Measurements from ENCODE around the gene RAD51B.
"Not testable (repeated sequence)": the region's sequence is repeated elsewhere in the genome, so short reads cannot be mapped to it uniquely, and the experiment has no call there.

Gene RAD51B

GRCh38 chr14:68031011-68031410 is 211.4 kb downstream of the RAD51B start:
- not testable (repeated sequence) for DNase-seq

GRCh38 chr14:68032154-68032553 is 212.6 kb downstream of the RAD51B start:
- no peak for DNase-seq

DNA sequence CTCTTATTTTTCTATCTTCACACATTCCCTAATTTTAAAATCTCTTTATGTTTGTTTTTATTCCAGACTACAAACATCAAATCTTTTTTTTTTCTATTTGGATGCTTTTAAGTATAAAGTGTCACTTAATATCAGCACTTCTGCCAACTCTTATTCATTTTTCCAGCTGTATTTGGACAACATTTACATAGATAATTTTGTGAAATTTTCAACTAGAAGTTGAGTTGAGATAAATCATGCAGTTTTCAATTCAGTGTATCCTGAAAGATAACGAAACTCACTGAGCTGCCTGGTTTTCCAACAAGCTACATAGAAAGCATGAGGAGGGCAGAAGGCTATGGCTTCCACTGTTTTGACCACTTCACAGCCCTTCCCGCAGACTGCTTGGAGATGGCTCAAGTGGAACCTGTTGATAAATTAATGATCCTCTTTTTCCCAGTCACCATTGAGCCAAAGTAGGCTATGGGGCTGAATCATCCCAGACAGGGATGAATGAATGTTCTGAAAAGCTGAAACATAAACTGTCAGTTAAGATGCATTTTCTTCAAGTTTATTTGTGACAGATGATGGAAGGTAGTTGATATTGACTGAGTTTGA is 213.9 kb downstream of the RAD51B start:
- no peak for DNase-seq

GRCh38 chr14:68034896-68035295 is 215.3 kb downstream of the RAD51B start:
- DNase-seq, result no peak

DNA sequence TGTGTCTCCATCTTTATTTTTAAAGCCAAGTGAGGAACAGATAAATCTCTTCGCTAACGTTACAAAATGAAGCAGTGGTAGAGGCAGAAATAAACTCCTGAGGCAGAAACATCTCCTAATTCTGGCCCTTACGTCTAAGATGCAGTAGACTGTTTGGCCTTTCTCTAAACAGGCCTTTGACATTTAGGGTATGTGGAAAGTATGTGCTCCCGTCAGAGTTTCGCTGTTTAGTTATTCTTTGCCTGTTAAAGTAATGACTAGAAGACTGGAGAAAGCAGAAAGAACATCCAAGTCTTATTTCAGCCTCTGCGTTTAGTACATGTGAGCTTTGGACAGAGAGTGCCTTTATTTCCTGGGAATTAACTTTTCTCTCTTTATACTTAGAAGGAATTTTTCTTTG is 216.6 kb downstream of the RAD51B start:
- no peak for DNase-seq

- no peak for DNase-seq
These were observed 220.0 kb downstream of the RAD51B start for GRCh38 chr14:68039593-68039992.

GRCh38 chr14:68040633-68041369 is 221.2 kb downstream of the RAD51B start:
- DNase-seq, result peak in 1 of 3 donors; percentile 5

GRCh38 chr14:68041876-68042354 is 222.3 kb downstream of the RAD51B start:
- no peak for DNase-seq

GRCh38 chr14:68042586-68043210 is 223.1 kb downstream of the RAD51B start:
- no peak for DNase-seq

- DNase-seq, result no peak
These were observed 224.2 kb downstream of the RAD51B start for GRCh38 chr14:68043752-68044151.

GRCh38 chr14:68047906-68048305 is 228.3 kb downstream of the RAD51B start:
- DNase-seq, result no peak

DNA sequence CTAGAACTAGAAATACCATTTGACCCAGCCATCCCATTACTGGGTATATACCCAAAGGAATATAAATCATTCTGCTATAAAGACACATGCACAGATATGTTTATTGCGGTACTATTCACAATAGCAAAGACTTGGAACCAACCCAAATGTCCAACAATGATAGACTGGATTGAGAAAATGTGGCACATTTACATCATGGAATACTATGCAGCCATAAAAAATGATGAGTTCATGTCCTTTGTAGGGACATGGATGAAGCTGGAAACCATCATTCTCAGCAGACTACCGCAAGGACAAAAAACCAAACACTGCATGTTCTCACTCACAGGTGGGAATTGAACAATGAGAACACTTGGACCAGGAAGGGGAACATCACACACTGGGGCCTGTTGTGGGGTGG is 229.2 kb downstream of the RAD51B start:
- not testable (repeated sequence) for DNase-seq

- DNase-seq, result no peak
These were observed 230.6 kb downstream of the RAD51B start for GRCh38 chr14:68050177-68050576.

DNA sequence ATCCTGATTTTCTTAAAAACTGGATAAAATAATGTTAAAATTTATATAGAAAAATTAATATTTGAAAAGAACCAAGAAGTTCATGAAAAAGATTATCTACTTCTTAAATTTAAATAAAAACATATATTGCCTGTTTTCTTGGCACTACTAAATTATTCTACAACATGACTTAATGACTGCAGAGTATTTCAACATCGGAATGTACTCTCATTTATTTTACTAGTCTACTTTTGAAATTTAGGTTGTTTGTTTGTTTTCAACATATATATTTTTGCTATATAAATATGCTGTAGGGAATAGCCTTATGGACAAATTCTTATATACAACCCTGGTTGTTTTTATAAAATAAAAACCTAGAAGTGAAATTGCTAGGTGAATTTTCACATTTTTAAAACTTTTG is 231.6 kb downstream of the RAD51B start:
- DNase-seq, result no peak

- no peak for DNase-seq
These were observed 240.6 kb downstream of the RAD51B start for GRCh38 chr14:68060198-68060597.

GRCh38 chr14:68062651-68063050 is 243.1 kb downstream of the RAD51B start:
- no peak for DNase-seq

DNA sequence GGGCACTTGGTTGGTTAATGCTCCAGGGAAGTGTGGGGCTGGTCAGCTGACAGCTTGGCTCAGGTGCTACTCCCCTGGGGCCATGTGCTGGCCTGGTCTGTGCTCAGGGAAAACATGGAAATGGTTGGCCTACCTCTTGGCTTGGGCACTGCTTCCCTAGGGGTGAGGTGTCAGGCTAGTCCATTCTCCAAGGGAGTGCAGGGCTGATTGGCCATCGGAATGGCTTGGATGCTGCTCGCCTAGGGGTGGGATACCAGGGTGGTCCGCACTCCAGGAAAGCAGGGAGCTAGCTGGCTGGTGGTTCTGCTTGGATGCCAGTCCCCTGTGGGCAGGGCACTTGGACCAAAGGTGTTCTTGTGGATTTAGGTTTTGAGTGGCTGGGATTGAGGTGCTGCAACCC is 245.7 kb downstream of the RAD51B start:
- DNase-seq, result no peak

DNA sequence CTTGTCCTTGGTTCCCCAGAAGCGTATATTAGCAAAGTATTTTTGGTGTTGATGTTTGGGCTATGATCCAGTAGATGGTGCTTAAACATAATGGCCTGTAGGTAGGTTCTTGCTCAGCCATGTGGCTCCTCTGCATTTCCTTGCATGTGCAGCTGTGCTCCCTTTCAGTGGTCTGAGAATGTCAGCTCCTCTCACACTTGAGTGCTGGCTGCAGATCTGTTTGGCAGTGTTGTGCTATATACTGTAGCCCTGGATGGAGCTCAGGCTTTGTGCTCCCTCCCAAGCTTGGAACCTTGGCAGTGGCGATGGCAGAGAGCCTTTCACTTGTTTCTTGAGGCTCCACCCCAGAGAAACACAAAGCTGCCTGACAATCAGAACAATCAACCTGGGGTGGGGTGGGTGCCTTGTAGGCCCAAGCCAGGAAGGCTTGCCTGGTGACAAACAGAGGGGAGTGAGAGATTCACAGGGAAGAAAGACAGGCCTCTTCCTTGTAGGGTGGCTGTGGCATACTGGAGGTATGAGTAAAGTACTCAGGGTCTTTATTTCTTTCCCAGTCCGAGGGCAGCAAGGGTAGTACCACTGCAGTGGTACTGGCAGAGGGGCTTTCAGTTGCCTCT is 255.3 kb downstream of the RAD51B start:
- no peak for DNase-seq

- no peak for DNase-seq
These were observed 255.9 kb downstream of the RAD51B start for GRCh38 chr14:68075382-68076029.

DNA sequence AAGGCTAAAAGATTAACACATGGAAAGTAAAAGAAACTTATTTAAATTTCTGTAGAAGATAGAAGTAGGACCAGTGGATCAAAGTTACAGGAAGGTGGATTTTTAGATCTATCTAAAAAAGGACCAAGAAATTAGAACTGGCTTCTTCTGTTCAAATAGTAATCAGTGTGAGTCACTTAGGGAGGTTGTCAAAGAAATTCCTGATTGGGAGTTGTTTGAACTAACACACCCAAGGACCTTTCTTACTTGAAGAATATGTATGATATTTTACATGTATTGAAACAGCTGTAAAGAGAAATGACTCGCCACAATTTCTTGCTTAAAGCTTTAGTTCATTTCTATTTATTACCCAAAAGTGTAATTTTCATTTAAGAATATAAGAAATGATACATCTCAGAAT is 256.9 kb downstream of the RAD51B start:
- peak in 1 of 3 donors; percentile 5 for DNase-seq

GRCh38 chr14:68079941-68080697 is 260.5 kb downstream of the RAD51B start:
- peak; percentile 25 to 58 (median 41) for DNase-seq

GRCh38 chr14:68081489-68081888 is 261.9 kb downstream of the RAD51B start:
- peak; percentile 13 to 22 (median 15) for DNase-seq

Data from suppressor macrophage treated with lipopolysaccharide for 1 hour (primary cell).